ENCODE results near the gene LRRC3.

Gene LRRC3

GRCh38 chr21:44510508-44511218 is 55.4 kb downstream of the LRRC3 start:
- peaks cover 45% of the 10 kb centered on the region for H3K27me3 ChIP-seq
- no peak overlapping the region for H3K4me3 ChIP-seq (ENCODE audit: low read depth, low read length)
- no peaks in the 10 kb centered on the region for H3K9me3 ChIP-seq
- DNase-seq: peak; percentile 72
- H3K36me3 ChIP-seq: no peaks in the 10 kb centered on the region
- TF ChIP-seq CTCF (IDR thresholded peaks at IDR 0.05; ENCODE audit: low read depth, low read length): peak; percentile 70
- no peaks in the 10 kb centered on the region for H3K4me1 ChIP-seq

- H3K36me3 ChIP-seq: no peaks in the 10 kb centered on the region
- no peak for TF ChIP-seq CTCF (IDR thresholded peaks at IDR 0.05; ENCODE audit: low read depth, low read length)
- no peaks in the 10 kb centered on the region for H3K9me3 ChIP-seq
- no peak overlapping the region for H3K4me3 ChIP-seq (ENCODE audit: low read depth, low read length)
- H3K27me3 ChIP-seq: peaks cover 38% of the 10 kb centered on the region
- no peaks in the 10 kb centered on the region for H3K4me1 ChIP-seq
- DNase-seq: no peak
Measured at GRCh38 chr21:44511219-44511937, 56.1 kb downstream of the LRRC3 start.

Measured in BE2C (cell line).